Fibroblast of lung (primary cell): ENCODE measurements around the gene SPTBN2. TPM values are rescaled to one million over a fixed set of nuclear protein-coding genes. Genes with fewer than 3 reads are reported as not detected.

Experiments
- DNase-seq, 2 donors: peaks; one replicate each; pipeline versions ENCODE4 v3.0.0 to v3.0.0-alpha.2; 2010; ENCODE audit warnings: low read depth in 2 of 2
- H2AFZ ChIP-seq: 2 replicates; pipeline ENCODE4 v1.5.1; 2012; ENCODE audit warnings: low read length, control low read depth, inconsistent platforms
- H3K27ac ChIP-seq: 2 replicates; pipeline ENCODE4 v1.5.1; 2011; ENCODE audit warnings: low read length, control low read depth; ENCODE audit not compliant: insufficient read depth
- H3K27me3 ChIP-seq: 2 replicates; pipeline ENCODE4 v1.5.1; 2011; ENCODE audit warnings: mild to moderate bottlenecking, low read length; ENCODE audit not compliant: control insufficient read depth, insufficient read depth
- H3K36me3 ChIP-seq: 2 replicates; pipeline ENCODE4 v1.5.1; 2011; ENCODE audit warnings: low read length; ENCODE audit not compliant: control insufficient read depth, insufficient read depth
- H3K4me1 ChIP-seq: 2 replicates; pipeline ENCODE4 v1.5.1; 2011; ENCODE audit warnings: low read length; ENCODE audit not compliant: control insufficient read depth, insufficient read depth; ENCODE audit errors: extremely low read depth
- H3K4me2 ChIP-seq: 2 replicates; pipeline ENCODE4 v1.5.1; 2011; ENCODE audit warnings: low read length, control low read depth; ENCODE audit not compliant: insufficient read depth; ENCODE audit errors: extremely low read depth
- H3K4me3 ChIP-seq, 4 experiments: fragments of 200-600 bp in 1 of 4; sonication (generic) in 1 of 4; replicated peaks in 1 of 4; 2 replicates each; pipeline ENCODE4 v1.5.1; 2011 to 2016; ENCODE audit warnings: low read length in 4 of 4, low read depth in 3 of 4, mild to moderate bottlenecking in 3 of 4, control low read depth in 2 of 4, inconsistent platforms in 1 of 4, mixed read lengths in 1 of 4; ENCODE audit not compliant: insufficient read depth in 1 of 4; ENCODE audit errors: control extremely low read depth in 1 of 4
- H3K79me2 ChIP-seq: 2 replicates; pipeline ENCODE4 v1.5.1; 2012; ENCODE audit warnings: mild to moderate bottlenecking, low read length, inconsistent platforms; ENCODE audit not compliant: control insufficient read depth, insufficient read depth
- H3K9ac ChIP-seq: 2 replicates; pipeline ENCODE4 v1.5.1; 2011; ENCODE audit warnings: mild to moderate bottlenecking, low read length, control low read depth; ENCODE audit not compliant: insufficient read depth
- H3K9me3 ChIP-seq: 2 replicates; pipeline ENCODE4 v1.5.1; 2012; ENCODE audit warnings: low read depth, low read length; ENCODE audit not compliant: control insufficient read depth, insufficient read depth
- H4K20me1 ChIP-seq: 2 replicates; pipeline ENCODE4 v1.5.1; 2011; ENCODE audit warnings: low read length; ENCODE audit not compliant: control insufficient read depth, insufficient read depth; ENCODE audit errors: extremely low read depth
- CTCF ChIP-seq, 2 donors: IDR thresholded peaks in 1 of 2; conservative IDR thresholded peaks in 1 of 2; 1 replicate in 1 of 2; 2 replicates in 1 of 2; pipeline ENCODE4 v1.5.1; 2011 to 2012; ENCODE audit warnings: low read length in 2 of 2, control low read depth in 1 of 2, inconsistent platforms in 1 of 2, low read depth in 1 of 2, mild to moderate bottlenecking in 1 of 2
- EZH2 ChIP-seq: IDR thresholded peaks from 2 replicates; pipeline ENCODE4 v1.5.1; 2012; ENCODE audit warnings: low read length, control low read depth, mild to moderate bottlenecking; ENCODE audit errors: missing control alignments
- polyA plus RNA-seq, 2 donors: library from polyadenylated mRNA; depleted of rRNA in 1 of 2; stranded (reverse) in 1 of 2; unstranded in 1 of 2; fragments of >200 nt; gene quantifications; 2 replicates each; pipeline ENCODE4 v1.2.1, GENCODE V29; 2011 to 2012; ENCODE audit warnings: missing spikeins in 1 of 2
- total RNA-seq: library from RNA; depleted of rRNA; stranded (reverse); fragments of >200 nt; gene quantifications from 2 replicates; pipeline ENCODE4 v1.2.1, GENCODE V29; 2014

SPTBN2 gene
- total and polyA plus RNA-seq, 2 donors (not counting 1 experiment from before 2014, with no cell fraction given): 0.09 to 0.99 TPM

- no peak for DNase-seq
- H3K4me1 ChIP-seq: no peaks in the 10 kb centered on the region
- no peak overlapping the region for H3K27ac ChIP-seq
- H2AFZ ChIP-seq: no peak overlapping the region
- peaks cover 3% of the 10 kb centered on the region for H3K27me3 ChIP-seq
- H3K79me2 ChIP-seq: no peaks in the 10 kb centered on the region
- no peak overlapping the region for H3K4me3 ChIP-seq
- no peaks in the 10 kb centered on the region for H4K20me1 ChIP-seq
- H3K9me3 ChIP-seq: no peaks in the 10 kb centered on the region
- H3K4me2 ChIP-seq: no peak overlapping the region
- no peak overlapping the region for H3K9ac ChIP-seq
- no peaks in the 10 kb centered on the region for H3K36me3 ChIP-seq
- no peak for TF ChIP-seq EZH2
- TF ChIP-seq CTCF (conservative IDR thresholded peaks at IDR 0.05 in 1 of 2, IDR thresholded peaks at IDR 0.05 in 1 of 2; ENCODE audit: low read depth in 1 of 2, low read length in 2 of 2): no peak
Measured at GRCh38 chr11:66708701-66709100, 20.3 kb downstream of the SPTBN2 start.

GRCh38 chr11:66708094-66708493, 20.9 kb downstream of the SPTBN2 start:
- H3K4me3 ChIP-seq: no peak overlapping the region
- peak in 1 of 2 donors; percentile 22 for DNase-seq
- no peaks in the 10 kb centered on the region for H3K9me3 ChIP-seq
- H3K27ac ChIP-seq: no peak overlapping the region
- no peak overlapping the region for H3K9ac ChIP-seq
- H3K4me1 ChIP-seq: no peaks in the 10 kb centered on the region
- H3K4me2 ChIP-seq: no peak overlapping the region
- no peaks in the 10 kb centered on the region for H3K79me2 ChIP-seq
- no peaks in the 10 kb centered on the region for H3K27me3 ChIP-seq
- no peak for TF ChIP-seq CTCF (conservative IDR thresholded peaks at IDR 0.05 in 1 of 2, IDR thresholded peaks at IDR 0.05 in 1 of 2; ENCODE audit: low read depth in 1 of 2, low read length in 2 of 2)
- TF ChIP-seq EZH2: no peak
- H3K36me3 ChIP-seq: no peaks in the 10 kb centered on the region
- H4K20me1 ChIP-seq: no peaks in the 10 kb centered on the region
- no peak overlapping the region for H2AFZ ChIP-seq

- TF ChIP-seq EZH2: no peak
- no peak for TF ChIP-seq CTCF (conservative IDR thresholded peaks at IDR 0.05 in 1 of 2, IDR thresholded peaks at IDR 0.05 in 1 of 2; ENCODE audit: low read depth in 1 of 2, low read length in 2 of 2)
- H4K20me1 ChIP-seq: no peaks in the 10 kb centered on the region
Measured at GRCh38 chr11:66707486-66707885, 21.5 kb downstream of the SPTBN2 start.

More at GRCh38 chr11:66707486-66707885, 21.5 kb downstream of the SPTBN2 start:
- no peak for DNase-seq
- Histone ChIP-seq H2AFZ (no peak overlapping the region), H3K27ac (no peak overlapping the region), H3K36me3 (no peaks in the 10 kb centered on the region), H3K4me2 (no peak overlapping the region), H3K79me2 (no peaks in the 10 kb centered on the region), H3K4me1 (no peaks in the 10 kb centered on the region), H3K9ac (no peak overlapping the region), H3K27me3 (no peaks in the 10 kb centered on the region), H3K9me3 (no peaks in the 10 kb centered on the region), H3K4me3 (no peak overlapping the region)
